Hair follicle dermal papilla cell (primary cell): ENCODE measurements around the gene NXPH1. TPM values are rescaled to one million over a fixed set of nuclear protein-coding genes. Genes with fewer than 3 reads are reported as not detected.

ENCODE experiments used
- total RNA-seq: library from RNA; depleted of rRNA; stranded (reverse); fragments of >200 nt; gene quantifications from 2 replicates; pipeline ENCODE4 v1.2.3, GENCODE V29; 2012

Gene NXPH1
- total RNA-seq: not detected in 2 replicates

DNA sequence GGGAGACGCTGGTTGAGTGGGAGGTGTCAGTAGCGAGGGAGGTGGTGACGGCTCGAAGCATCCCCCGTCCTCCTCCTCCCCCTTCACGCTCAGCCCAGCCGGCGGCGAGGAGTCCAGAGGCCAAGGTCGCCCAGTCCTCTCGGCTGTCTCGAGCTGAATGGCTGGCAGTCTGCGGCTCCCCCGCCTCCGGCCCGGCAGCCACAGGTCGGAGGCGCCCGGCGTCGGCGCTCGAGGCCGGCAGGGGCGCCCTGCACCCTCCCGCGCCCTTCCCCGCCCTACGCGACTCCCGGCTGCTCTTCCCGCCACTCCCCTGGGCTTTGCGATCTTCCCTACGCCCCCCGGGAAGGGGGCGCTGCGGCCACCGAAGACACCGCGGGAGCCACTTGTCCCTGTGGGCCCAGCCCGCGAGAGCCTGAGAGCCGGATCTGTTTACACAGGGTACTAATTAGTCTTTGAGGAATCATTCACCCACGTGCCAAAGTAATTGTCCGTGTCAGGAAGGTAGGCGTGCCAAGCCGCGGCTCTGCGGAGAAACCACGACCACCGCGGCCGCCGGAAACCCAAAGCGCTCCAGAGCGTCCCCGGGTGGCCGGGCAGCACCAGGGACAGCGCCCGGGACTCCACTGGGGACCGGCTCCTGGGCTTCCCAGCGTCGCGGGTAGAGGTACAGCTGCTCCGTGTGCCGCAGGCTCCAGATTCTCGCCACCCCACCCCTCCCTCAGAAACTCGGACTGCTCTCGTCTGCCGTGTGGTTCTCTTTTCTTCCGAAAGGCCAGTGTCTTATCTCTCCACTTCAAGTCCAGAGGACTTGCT, at the start of gene NXPH1:
TSS of gene NXPH1 (plus strand) at position 133 of the 813 bp plus-strand sequence.

Other genes starting within 250 kb of the NXPH1 start
- 0.12 and 0.32 TPM in 2 replicates for gene ICA1, start 171.4 kb upstream of the NXPH1 start, total RNA-seq